Fibroblast of mammary gland (primary cell): ENCODE measurements around the gene PUM1.
A peak's percentile ranks its signal among the peaks of the same experiment; 100 is the strongest.

Source experiments
- DNase-seq: peaks from one replicate; pipeline ENCODE4 v3.0.0-alpha.2; 2010; ENCODE audit warnings: low read depth
- H3K4me3 ChIP-seq: 2 replicates; pipeline ENCODE4 v1.5.1; 2011; ENCODE audit warnings: low read depth, mild to moderate bottlenecking, low read length, moderate library complexity; ENCODE audit not compliant: control insufficient read depth
- TF ChIP-seq, protein P1 (sequence below): conservative IDR thresholded peaks from 2 replicates; pipeline ENCODE4 v1.5.1; 2011; ENCODE audit warnings: low read depth, low read length, inconsistent platforms; ENCODE audit not compliant: control insufficient read depth, insufficient read depth

The PUM1 gene

DNA sequence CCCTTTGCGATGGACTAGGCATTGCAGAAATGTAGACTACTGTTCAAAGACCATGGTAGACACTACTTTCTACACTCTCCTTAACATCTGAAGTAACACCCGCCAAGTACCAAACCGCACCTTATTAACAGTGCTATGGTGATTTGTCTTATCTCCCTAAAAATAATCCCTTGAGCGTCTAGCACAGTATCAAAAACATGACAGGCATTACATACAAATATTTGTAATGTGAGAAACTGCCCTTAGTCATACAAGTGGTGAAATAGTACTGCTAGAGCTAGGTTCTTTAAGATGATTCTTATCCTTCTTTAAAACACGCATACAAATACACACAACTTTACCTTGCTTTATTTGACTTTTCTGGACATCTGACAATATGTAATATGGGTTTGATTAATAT, 27.2 kb downstream of the PUM1 start:
- TF ChIP-seq, protein P1, sequence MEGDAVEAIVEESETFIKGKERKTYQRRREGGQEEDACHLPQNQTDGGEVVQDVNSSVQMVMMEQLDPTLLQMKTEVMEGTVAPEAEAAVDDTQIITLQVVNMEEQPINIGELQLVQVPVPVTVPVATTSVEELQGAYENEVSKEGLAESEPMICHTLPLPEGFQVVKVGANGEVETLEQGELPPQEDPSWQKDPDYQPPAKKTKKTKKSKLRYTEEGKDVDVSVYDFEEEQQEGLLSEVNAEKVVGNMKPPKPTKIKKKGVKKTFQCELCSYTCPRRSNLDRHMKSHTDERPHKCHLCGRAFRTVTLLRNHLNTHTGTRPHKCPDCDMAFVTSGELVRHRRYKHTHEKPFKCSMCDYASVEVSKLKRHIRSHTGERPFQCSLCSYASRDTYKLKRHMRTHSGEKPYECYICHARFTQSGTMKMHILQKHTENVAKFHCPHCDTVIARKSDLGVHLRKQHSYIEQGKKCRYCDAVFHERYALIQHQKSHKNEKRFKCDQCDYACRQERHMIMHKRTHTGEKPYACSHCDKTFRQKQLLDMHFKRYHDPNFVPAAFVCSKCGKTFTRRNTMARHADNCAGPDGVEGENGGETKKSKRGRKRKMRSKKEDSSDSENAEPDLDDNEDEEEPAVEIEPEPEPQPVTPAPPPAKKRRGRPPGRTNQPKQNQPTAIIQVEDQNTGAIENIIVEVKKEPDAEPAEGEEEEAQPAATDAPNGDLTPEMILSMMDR: no peak
- DNase-seq: peak; percentile 62
- H3K4me3 ChIP-seq: no peak overlapping the region

DNA sequence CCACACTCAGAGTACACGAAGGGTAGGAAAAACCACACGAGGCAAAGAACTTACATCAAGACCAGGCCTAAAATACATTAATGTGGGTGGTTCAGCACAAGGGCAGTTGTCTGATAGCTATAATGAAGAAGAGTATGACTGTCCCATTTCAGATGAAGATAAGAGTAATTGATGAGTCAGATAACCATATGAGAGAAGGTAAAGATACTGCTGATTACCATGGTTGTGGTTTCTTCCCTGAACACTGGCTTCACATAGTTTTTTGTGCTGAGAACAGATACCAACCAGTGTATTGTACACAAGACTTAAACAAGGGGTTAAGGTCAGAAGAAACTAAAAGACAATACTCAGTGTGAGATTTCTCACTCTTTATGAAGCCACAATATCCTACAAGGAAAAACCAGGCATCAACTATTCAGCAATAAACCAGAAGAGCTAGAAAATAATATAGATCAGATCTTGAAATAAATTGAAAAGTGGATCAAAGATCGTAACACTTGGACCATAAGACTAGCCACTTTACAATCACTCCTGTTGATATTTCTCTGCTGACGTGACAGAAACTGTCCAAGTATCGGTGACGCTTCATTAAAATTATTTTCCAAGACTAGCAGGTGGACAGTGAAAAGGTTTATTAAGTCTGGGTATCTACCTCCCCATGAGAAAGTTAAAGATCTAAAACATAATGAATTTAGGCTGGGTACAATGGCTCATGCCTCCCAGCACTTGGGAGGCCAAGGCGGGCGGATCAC, 28.6 kb downstream of the PUM1 start:
- no peak for DNase-seq
- TF ChIP-seq, protein P1: no peak
- no peak overlapping the region for H3K4me3 ChIP-seq

DNA sequence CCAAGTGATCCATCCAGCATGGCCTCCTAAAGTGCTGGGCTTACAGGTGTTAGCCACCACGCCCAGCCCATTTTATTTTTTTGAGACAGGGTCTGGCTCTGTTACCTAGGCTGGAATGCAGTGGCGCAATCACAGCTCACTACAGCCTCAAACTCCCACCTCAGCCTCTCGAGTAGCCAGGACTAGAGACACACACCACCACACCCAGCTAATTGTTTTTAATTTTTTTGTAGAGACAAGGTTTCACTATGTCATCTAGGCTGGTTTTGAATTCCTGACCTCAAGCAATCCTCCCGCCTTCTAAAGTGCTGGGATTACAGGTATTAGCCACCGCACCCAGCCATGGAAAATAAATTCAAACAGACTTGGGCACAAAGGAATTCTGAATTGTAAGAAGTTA, 31.9 kb downstream of the PUM1 start:
- DNase-seq: no peak
- TF ChIP-seq, protein P1: no peak
- no peak overlapping the region for H3K4me3 ChIP-seq

DNA sequence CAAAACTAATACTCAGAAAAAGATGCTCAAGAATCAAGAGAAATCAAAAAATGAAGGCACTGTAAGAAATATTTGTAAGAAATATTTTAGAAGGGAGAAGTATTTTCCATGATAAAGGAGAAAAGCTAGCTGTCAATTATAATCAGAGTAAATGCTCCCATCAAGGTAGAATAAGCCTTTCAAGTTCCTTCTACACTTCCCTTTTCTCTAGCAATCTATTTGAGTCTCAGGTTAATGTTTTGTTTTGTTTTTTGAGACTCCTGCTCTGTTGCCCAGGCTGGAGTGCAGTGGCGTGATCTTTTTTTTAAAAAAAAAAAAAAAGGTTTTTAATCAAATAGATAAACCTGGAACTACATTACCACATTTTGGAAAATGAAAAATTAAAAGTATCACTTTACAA, 33.3 kb downstream of the PUM1 start:
- DNase-seq: no peak
- no peak overlapping the region for H3K4me3 ChIP-seq
- TF ChIP-seq, protein P1: no peak

DNA sequence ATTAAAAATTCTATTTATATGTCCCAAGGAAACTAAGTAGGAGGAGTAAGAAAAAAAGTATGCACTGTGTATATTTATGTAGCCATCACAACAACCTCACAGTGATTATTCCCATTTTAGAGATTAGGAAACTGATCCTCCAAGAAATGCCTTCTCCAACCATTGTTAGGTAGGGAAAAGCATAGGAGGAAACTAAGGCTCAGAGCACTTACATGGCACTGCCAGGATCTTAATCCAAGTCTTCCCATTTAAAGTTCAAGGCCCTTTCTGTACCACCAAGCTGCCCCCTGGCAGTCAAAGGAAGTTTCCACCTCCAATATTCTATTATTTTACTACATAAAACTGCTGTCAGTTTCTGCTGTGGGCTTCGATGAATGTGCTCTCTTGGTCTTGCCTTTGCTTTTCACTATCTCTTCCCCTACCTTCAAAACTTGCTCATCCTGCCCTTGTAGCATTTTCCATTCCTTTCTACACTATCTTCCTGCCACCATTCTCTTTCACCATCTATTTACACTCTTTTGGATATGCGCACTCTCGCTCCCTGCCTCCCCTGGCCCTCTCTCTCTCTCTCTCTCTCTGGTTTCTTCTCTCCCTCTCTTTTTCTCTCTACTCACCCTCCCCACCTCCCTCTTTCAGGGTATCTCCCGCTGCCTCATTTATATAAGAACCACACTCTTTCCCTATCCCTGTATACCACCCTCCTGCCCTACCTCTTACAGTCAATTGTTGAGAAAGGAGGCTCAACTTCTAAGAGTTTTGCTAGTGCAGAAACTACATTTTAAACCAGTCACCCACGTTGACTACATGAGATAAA, 34.0 kb downstream of the PUM1 start:
- TF ChIP-seq, protein P1: no peak
- H3K4me3 ChIP-seq: no peak overlapping the region
- no peak for DNase-seq

DNA sequence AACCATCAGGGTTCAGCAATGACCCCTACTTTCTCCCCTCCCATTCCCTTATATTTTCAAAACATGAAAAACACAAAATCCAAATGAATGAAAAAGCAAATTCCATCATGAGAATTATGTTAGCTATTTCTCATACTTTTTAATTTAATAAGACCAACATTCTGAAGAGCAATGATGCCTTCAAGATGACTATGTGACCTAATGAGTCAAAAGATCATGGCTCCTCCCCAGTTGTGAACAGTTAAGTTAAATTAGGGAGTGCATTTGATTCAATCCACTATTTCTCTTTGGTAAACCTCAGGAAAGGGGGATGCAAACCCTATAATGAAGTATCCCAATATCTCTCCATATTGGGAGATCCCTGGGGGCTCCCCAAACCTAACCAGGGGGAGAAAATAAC, 36.5 kb downstream of the PUM1 start:
- H3K4me3 ChIP-seq: no peak overlapping the region
- peak; percentile 50 for DNase-seq
- TF ChIP-seq, protein P1: no peak
